GM21515 (cell line): ENCODE measurements around the gene RNF130.
A peak's percentile ranks its signal among the peaks of the same experiment; 100 is the strongest.
"Not testable (repeated sequence)": the region's sequence is repeated elsewhere in the genome, so short reads cannot be mapped to it uniquely, and the experiment has no call there.

Experiments used
- ATAC-seq: cut with Tn5 transposase; IDR thresholded peaks from one replicate; pipeline ENCODE4 v1.9.1; 2021; ENCODE audit not compliant: unreplicated experiment

RNF130 gene

GRCh38 chr5:179980767-179981166, 90.8 kb downstream of the RNF130 start:
- no peak for ATAC-seq

GRCh38 chr5:179978792-179979191, 92.8 kb downstream of the RNF130 start:
- no peak for ATAC-seq

DNA sequence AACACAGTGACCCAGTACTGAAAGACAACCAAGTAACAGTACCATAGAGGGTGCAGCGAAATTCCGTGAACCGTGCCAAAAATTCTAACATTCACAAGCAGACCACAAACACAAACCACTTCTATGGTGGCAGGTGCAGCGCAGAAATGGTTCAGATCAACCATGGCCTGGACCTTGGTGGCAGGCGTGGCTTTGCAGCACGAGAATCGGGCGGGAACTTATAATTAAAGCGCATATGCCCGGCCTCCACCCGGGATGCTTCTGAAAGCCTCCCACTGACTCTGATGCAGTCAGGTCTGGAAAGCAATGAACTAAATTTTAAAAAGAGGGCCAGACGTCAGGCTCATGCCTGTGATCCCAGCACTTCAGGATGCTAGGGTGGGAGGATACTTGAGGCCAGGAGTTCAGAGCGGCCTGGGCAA, 95.8 kb downstream of the RNF130 start:
- no peak for ATAC-seq

GRCh38 chr5:179974946-179975712, 96.4 kb downstream of the RNF130 start:
- peak; percentile 57 for ATAC-seq

DNA sequence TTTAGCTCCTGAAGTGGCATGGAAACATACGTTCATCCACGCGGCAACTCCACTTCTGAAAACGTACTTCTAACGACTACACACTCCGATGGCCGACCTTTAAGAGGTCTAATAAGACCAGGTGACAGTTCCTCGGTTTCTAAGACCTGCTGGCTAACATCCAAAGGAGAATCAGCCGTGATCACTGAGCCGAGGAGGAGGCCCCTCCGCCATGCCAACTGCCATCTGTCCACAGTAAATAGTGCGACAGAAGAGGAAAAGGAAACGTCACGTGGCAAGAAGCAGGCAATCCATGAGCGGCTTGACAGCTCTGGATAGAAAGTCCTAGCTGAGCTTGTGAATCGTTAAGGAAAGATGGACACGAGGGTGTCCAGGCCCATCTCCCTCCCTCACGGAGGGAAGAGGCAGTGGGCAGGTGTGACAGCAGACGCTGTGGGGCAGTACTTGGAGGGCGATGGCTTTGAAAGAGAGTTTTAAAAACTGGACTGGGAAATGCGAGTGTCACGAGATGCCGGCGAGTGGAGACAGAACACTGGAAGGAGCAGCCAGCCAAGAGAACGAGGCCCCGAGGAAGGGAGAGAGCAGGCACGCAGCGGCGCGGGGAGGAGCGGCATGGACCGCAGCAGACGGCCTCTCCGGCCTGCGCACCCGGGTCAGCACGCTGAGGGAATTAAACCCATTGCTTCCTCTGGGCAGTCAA, 97.2 kb downstream of the RNF130 start:
- ATAC-seq: no peak

DNA sequence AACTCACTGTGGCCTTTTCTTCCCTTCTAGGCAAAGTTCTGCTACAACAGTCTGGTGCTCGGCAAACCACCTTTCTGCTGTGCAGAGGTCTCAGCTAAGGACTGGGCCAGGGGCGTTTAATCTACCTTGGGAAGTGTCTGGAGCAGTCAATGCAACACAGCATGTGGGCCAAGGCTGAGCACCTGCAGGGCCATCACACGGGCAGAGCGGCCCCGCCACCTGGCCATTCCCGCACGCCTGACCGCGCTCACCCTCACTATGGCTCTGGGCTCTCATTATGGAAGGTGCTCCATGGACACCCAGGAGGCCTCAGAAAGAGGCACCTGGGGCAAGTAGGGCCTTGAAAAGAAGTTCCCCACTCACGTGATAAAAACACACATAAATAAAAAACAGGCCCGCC, 98.2 kb downstream of the RNF130 start:
- ATAC-seq: no peak

DNA sequence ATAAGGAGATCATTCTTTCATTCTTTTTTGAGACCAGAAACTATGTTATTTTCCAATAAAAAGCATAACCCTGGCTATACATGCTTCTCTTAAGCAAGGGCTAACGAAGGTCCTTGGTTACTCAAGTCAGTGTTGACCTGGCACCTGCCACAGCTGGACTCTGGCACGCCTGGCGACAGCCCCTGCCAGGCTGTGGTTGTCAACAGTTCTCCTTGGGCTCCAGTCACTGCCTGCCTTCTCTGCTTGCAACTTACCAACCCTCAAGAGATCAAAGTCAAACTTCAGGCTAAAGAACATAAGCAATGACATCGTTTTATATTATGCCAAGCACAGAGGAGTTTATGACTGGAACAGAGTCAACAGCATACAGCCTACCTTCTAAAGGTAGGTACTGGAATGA, 102.4 kb downstream of the RNF130 start:
- ATAC-seq: no peak

GRCh38 chr5:179967489-179967888, 104.1 kb downstream of the RNF130 start:
- no peak for ATAC-seq

DNA sequence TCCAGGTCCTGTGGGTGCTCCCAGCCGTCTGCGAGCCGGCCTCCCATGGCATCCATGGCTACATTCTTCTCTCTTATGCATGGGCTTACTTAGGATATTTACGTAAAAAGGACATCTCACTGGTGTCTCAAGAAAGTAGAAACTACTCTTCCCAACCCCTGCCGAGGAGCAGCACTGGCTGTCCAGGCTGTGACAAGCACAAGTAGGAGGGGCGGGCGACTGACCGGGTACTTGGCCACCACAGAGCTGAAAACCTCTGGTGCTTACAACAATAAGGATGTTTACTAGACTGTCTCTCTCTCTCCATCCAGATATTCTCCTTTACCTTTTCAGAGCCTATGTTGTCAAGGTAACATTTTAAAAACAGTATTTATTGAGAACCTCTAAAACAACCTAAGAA, 107.5 kb downstream of the RNF130 start:
- ATAC-seq: no peak

DNA sequence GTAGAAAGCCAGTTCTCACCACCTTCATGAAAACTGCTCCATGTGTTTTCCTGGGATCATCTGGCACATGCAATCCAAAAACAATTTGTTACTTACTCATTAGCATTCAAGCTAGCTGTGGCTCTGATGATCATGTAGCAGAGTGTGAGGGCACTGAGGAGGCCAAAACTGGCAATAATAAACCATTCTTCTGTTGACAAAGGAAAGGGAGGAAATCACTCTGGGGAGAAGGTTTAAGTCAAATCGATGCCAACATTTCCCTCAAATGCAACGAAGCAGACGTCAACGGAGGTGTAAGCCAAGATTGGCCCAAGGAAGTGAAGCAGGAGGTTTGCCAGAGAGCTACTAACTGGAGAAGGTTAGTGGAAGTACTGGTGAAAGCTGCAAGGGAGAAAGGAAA, 108.2 kb downstream of the RNF130 start:
- no peak for ATAC-seq

GRCh38 chr5:179960204-179960831, 111.2 kb downstream of the RNF130 start:
- no peak for ATAC-seq

GRCh38 chr5:179959641-179960040, 111.9 kb downstream of the RNF130 start:
- no peak for ATAC-seq

DNA sequence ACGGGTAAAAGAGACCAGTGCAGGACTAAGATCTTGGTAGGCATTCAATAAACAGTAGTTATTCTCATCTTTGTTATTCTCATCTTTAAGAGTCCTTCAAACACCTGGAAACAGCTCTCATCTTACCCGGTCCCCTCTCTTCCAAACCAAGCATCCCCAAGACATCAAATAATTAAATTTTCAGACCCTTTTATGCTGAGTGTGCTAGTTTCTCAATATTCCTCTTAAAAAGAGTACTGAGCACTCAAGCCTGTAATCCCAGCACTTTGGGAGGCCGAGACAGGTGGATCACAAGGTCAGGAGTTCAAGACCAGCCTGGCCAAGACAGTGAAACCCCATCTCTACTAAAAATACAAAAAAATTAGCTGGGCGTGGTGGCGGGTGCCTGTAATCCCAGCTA, 112.4 kb downstream of the RNF130 start:
- not testable (repeated sequence) for ATAC-seq

- ATAC-seq: no peak
These were observed 115.9 kb downstream of the RNF130 start for GRCh38 chr5:179955630-179956029.

DNA sequence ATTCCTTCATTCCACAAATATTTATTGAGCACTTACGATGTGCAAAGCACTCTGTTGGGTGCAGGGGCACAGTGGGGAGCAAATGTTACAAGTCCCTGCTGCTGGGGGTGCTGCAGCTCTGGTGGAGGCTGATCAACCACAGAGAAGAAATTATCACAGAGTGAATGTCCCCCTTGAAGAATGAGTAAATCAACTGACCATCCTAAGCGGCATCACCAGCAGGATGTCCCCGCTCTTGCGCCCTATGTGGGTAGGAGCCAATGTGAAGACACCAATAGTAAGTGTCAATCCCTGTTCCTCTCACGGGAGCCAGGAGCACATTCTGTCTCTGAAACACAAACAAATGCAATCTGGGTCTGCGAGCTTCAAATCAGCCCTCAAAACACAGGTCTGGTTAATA, 116.5 kb downstream of the RNF130 start:
- no peak for ATAC-seq

- ATAC-seq: no peak
These were observed 117.1 kb downstream of the RNF130 start for GRCh38 chr5:179954434-179954833.

- ATAC-seq: no peak
These were observed 117.6 kb downstream of the RNF130 start for GRCh38 chr5:179953987-179954386.

DNA sequence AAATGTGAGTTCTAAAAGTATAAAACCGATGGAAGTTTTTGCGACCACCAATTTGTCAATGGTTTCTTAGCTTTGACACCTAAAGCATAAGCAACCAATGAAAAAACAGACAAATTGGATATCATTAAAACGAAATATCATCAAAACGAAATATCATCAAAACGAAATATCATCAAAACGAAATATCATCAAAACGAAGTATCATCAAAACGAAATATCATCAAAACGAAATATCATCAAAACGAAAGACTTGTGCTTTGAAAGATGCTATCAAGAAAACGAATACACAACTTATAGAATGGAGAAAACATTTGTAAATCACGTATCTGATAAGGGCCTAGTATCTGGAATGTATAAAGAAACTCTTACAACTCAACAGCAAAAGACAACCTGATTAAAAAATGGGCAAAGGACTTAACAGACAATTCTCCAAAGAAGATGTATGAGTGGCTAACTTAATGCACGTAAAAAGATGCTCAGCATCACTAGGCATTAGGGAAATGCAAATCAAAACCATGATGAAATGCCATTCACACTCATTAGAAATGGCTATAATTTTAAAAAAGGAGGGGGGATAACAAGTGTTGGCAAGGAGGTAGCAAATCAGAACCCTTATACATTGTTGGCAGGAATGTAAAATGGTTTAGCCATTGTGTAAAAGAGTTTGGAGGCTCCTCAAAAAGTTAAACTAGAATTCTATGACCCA, 134.4 kb downstream of the RNF130 start:
- no peak for ATAC-seq

DNA sequence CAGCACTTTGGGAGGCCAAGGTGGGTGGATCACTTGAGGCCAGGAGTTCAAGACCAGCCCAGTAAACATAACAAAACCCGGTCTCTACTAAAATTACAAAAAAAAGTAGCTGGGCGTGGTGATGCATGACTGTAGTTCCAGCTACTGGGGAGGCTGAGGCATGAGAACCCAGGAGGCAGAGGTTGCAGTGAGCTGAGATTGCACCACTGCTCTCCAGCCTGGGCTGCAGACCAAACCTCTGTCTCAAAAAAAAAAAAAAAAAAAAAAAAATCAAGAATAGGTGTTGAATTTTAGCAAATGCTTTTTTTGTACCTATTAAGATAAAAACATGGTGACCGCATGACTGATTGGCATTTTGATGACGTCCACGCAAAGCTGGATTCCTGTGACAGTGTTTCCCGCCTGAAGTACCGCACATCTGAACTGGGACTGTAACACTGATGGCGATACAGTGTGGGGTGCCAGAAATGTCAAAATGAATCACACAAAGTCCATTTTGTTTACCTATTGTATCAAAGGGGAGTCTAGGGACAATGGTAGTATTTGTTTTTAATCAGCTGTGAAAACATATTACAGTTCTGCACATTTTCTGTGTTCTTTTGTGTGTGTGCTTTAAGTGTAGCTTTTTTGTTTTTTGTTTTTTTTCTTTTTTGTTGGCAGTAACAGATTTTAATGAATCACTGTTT, 140.6 kb downstream of the RNF130 start:
- no peak for ATAC-seq

DNA sequence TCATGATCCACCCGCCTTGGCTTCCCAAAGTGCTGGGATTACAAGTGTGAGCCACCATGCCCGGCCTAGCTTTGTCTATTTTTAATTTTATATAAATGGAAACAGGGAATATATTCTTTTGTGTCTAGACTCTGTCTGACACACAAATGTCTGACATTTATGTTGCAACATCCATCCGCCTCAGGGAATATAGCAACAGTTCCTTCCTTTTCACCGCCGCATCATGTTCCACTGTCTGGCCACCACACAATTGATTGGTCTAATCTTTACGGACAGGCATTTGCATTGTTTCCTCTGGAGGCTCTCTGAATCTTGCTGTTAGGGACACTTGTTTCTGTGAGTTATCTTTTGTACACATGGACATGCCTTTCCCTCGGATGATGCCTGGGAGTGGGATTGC, 143.7 kb downstream of the RNF130 start:
- no peak for ATAC-seq

GRCh38 chr5:179926657-179927056, 144.9 kb downstream of the RNF130 start:
- no peak for ATAC-seq
